HEK293T (cell line): ENCODE measurements around the gene MAP3K9.

Source experiments
- ARNT ChIP-seq: fragments of 450-650 bp; IDR thresholded peaks from 2 replicates; pipeline ENCODE4 v1.6.1; 2017; ENCODE audit warnings: mild to moderate bottlenecking
- FOXA1 ChIP-seq: fragments of 450-650 bp; IDR thresholded peaks from 2 replicates; pipeline ENCODE4 v1.6.1; 2016; ENCODE audit warnings: mild to moderate bottlenecking
- FOXM1 ChIP-seq: fragments of 450-650 bp; IDR thresholded peaks from 2 replicates; pipeline ENCODE4 v1.6.1; 2017; ENCODE audit warnings: mild to moderate bottlenecking, borderline replicate concordance
- L3MBTL2 ChIP-seq: fragments of 450-650 bp; conservative IDR thresholded peaks from 2 replicates; pipeline ENCODE4 v1.6.1; 2016; ENCODE audit warnings: mild to moderate bottlenecking
- LEF1 ChIP-seq: fragments of 450-650 bp; IDR thresholded peaks from 2 replicates; pipeline ENCODE4 v1.6.1; 2017; ENCODE audit warnings: mild to moderate bottlenecking, borderline replicate concordance
- NFRKB ChIP-seq: fragments of 450-650 bp; IDR thresholded peaks from 2 replicates; pipeline ENCODE4 v1.6.1; 2016; ENCODE audit warnings: mild to moderate bottlenecking, moderate library complexity
- TARDBP ChIP-seq: fragments of 450-650 bp; IDR thresholded peaks from 2 replicates; pipeline ENCODE4 v1.6.1; 2016
- ZNF384 ChIP-seq: fragments of 450-650 bp; IDR thresholded peaks from 2 replicates; pipeline ENCODE4 v1.6.1; 2016
- TF ChIP-seq, protein P1 (sequence below): fragments of 450-650 bp; IDR thresholded peaks from 2 replicates; pipeline ENCODE4 v1.6.1; 2016

DNA sequence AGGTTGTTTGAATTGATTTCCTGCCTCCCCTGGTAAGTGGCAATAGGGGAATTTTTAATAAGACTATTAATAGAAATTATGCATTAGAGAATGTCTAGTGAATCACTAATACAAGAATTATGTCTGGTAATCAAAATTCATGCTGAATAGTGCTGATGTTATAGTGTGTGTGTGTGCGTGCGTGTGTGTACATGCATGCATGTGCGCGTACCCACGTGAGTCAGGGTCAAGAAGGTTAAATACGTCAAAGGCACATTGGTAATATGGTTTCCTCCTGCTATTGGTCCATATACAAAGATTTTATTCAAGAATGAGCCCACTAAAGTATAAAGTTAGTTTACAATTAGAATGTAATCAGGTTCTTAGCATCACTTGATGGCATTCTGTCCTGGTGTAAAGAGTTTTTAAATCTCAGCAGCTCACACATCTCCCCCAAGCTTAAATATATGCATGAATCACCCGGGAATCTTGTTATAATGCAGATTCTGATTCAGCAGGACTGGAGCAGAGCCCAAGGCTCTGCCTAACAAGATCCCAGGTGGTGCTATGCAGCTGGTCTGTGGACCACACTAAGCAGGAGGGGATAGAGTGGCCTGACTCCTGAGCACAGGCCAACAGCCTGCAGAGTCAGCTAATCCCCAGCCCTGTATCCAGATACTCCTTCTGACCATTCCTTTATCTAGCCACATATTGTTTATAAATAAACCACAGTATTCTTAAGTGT lies 123.7 kb downstream of the MAP3K9 start:
- TF ChIP-seq ARNT (no peak), NFRKB (no peak), ZNF384 (no peak), LEF1 (no peak), FOXA1 (no peak), TARDBP (no peak), FOXM1 (no peak), L3MBTL2 (no peak)
- TF ChIP-seq, protein P1, sequence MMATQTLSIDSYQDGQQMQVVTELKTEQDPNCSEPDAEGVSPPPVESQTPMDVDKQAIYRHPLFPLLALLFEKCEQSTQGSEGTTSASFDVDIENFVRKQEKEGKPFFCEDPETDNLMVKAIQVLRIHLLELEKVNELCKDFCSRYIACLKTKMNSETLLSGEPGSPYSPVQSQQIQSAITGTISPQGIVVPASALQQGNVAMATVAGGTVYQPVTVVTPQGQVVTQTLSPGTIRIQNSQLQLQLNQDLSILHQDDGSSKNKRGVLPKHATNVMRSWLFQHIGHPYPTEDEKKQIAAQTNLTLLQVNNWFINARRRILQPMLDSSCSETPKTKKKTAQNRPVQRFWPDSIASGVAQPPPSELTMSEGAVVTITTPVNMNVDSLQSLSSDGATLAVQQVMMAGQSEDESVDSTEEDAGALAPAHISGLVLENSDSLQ: no peak
